GM18867 (cell line): ENCODE measurements around the gene SLC24A4.
"Not testable (repeated sequence)": the region's sequence is repeated elsewhere in the genome, so short reads cannot be mapped to it uniquely, and the experiment has no call there.

Experiments
- ATAC-seq: cut with Tn5 transposase; IDR thresholded peaks from one replicate; pipeline ENCODE4 v1.9.1; 2021; ENCODE audit warnings: mild to moderate bottlenecking, moderate library complexity; ENCODE audit not compliant: unreplicated experiment

Gene SLC24A4

DNA sequence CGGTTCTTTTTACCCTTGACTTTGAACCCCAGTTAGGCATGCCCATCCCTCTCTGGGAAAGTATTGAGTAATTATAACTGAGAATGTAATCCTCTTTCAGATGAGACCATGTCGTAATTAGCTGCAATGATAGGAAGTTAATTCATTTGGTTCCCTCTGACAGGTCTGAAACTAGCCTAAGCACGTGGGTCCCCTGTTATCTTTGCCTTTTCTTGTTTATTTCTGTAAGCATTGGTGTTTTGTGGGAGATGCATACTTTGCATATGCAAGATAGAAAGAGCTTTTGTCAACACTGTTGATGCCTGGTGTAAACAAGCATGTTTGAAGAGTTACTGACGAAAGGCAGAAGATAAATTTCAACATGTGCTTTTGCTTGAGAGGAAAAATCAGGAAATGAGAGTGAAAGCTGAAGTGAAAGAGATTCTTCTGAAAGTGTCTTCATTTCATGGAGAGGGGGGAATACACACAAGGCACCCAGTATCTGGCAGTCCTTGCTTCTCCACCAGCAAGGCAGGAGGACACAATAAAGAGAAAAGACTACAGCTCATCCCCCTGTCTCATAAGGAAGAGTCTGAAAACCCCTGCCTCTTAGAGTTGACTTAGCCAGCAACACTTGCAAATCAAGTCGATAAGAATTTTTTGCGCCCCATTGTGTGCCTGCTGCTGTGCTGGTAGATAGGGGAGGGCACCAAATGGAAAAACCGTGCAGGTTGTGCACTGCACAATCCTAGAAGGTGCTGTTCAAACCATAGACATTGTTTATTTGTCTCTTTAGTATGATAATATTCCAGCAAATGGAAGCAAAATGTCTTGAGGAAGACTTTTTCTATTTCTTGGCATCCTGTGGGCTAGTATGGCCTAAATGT is 77.8 kb downstream of the SLC24A4 start:
- ATAC-seq = peak; percentile 85

GRCh38 chr14:92401561-92401960 is 78.6 kb downstream of the SLC24A4 start:
- ATAC-seq = no peak

DNA sequence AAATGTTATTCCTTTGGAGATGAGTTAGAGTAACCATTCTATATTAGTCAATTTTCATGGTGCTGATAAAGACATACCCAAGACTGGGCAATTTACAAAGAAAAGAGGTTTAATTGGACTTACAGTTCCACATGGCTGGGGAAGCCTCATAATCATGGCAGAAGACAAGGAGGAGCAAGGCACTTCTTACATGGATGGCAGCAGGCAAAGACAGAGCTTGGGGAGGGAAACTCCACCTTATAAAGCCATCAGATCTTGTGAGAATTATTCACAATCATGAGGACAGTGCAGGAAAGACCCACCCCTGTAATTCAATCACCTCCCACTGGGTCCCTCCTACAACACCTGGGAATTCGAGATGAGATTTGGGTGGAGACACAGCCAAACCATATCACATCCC is 79.5 kb downstream of the SLC24A4 start:
- not testable (repeated sequence) for ATAC-seq

GRCh38 chr14:92404018-92404417 is 81.1 kb downstream of the SLC24A4 start:
- ATAC-seq = no peak

GRCh38 chr14:92404421-92404820 is 81.5 kb downstream of the SLC24A4 start:
- ATAC-seq = no peak

- ATAC-seq = no peak
Observed at GRCh38 chr14:92404938-92405337, 82.0 kb downstream of the SLC24A4 start.

DNA sequence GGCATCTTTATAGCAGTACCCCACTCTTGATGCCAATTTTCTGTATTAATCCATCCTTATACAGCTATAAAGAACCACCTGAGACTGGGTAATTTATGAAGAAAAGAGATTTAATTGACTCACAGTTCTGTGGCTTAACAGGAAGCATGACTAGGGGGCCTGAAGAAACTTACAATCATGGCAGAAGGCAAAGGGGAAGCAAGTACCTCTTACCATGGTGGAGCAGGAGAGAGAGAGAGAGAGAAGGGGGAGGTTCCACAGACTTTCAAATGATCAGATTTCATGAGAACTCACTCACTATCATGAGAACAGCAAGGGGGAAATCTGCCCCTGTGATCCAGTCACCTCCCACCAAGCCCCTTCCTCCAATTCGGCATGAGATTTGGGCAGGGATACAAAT is 84.4 kb downstream of the SLC24A4 start:
- ATAC-seq = no peak

GRCh38 chr14:92409043-92409442 is 86.1 kb downstream of the SLC24A4 start:
- no peak for ATAC-seq

DNA sequence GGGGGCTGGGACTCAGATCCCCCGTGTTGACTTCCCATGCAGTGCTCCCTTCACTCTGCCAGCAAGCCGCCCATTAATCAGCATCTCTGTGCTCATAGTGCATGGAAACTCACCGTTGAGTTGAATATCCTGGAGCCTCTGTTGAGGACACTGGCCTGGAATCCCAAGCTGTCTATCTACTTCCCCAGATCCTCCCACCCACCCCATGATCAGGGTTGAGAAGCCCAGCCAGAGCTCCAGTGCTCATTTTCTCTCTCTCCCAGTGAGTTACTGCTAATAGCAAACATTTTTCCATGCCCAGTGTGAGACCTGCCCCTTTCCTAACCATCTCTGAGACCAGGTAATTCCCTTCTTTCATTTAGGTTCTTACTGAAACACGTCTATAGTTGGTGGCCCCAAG is 88.2 kb downstream of the SLC24A4 start:
- no peak for ATAC-seq

GRCh38 chr14:92411941-92412340 is 89.0 kb downstream of the SLC24A4 start:
- ATAC-seq = no peak

- no peak for ATAC-seq
Observed at GRCh38 chr14:92412912-92413311, 89.9 kb downstream of the SLC24A4 start.

- ATAC-seq = no peak
Observed at GRCh38 chr14:92413379-92413778, 90.4 kb downstream of the SLC24A4 start.

DNA sequence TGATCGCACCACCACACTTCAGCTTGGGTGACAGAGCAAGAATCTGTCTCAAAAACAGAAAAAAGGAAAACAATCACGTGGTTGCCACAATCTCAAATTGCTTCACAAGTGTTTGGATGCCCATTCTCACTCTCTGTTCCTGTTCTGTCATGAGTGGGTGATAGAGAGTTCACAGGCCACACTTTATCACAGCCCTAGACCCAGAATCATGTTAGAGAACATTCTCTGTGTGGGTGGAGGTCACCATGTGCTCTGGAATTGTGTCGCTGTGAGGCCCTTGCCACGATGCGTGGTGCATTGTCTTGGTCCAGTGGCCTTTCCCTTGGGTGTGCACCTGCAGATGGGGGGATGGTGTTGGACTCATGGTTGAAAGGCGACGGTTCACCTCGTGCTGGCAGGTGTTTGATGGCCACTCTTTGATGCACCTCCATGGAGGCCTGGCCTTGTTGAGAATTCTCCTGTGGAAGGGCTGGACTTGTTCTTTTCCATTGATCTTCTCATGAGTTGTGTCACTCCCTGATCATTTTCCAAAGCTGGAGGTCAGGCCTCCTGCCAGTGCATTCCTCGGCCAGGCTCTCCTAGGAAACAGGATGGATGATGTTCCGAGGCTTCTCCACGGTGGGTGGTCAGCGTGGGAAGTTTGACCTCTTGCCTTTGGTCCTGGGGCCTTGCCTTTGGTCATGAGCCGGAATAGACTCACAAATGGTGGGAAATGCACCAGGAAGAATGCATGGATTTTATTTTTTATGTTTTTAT is 91.9 kb downstream of the SLC24A4 start:
- ATAC-seq = no peak

- ATAC-seq = no peak
Observed at GRCh38 chr14:92415969-92416368, 93.0 kb downstream of the SLC24A4 start.

DNA sequence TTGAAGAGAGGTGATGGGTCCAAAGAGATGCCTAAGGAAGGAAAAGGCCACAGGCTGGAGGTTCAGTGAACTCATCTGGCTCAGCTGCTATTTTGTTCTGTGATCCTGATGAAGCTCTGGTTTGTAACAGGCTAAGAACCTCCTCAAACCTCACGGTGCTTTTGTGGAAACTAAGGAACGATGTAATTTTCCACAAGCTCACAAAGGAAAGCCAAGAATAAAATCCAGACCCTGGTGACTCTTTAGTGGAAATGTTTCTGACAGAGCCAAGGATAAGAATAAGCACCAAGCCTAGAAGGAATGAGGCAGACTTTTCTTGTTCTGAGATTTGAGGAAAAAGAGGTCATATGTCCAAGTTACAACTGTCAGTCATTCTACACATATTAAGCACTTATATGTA is 93.6 kb downstream of the SLC24A4 start:
- no peak for ATAC-seq

DNA sequence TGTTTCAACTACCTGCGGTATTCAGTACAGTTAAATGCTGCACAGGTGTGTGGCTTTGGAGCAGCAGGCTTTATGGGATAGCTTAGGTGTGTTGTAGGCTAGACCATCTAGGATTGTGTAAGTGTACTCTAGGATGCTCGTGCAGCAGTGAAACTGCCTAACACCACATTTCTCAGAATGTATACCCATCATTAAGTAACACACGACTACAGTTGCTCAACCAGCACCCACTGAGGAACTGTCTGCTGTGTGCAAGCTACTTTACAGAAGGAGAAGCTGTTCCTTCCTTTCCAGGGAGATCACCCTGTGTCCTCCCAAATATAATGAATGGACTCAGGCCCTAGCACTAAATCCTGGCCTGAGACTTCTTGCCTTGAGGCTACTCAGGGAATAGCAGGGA is 94.8 kb downstream of the SLC24A4 start:
- no peak for ATAC-seq

DNA sequence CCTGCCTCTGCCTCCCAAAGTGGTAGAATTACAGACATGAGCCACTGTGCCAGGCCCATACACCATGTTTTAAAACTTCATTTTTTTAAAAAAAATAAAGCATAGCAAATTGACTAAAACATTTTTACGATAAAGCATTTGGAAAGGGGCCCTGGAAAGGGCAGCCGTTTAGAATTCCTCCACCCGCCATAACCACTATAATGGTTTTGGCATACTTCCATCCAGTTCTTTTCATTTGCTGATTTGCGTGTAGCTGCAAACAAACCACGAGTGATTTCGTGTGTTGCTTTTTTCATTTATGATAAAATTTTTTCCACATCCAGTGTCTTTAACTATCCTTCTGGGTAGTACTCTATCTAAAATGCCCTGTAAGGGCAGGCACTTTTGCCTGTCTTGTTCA is 98.8 kb downstream of the SLC24A4 start:
- no peak for ATAC-seq

DNA sequence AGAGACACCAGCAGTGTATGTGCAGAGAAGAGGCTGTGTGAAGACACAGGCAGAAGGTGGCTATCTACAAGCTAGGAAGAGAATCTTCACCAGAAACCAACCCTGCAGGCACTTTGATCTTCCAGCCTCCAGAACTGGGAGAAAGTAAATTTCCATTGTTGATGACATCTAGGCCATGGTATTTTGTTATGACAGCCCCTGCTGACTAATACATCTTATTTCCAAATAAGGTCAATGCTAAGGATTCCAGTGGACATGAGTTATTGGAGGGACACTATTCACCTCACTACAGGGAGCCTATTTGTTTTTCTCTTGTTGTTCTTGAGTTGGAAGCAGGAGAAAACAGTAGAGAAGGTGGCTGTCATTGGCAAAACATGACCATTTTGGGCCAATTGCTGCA is 102.1 kb downstream of the SLC24A4 start:
- ATAC-seq = no peak

- ATAC-seq = no peak
Observed at GRCh38 chr14:92426237-92426636, 103.3 kb downstream of the SLC24A4 start.

- no peak for ATAC-seq
Observed at GRCh38 chr14:92427096-92427495, 104.1 kb downstream of the SLC24A4 start.

- no peak for ATAC-seq
Observed at GRCh38 chr14:92430686-92431085, 107.7 kb downstream of the SLC24A4 start.

DNA sequence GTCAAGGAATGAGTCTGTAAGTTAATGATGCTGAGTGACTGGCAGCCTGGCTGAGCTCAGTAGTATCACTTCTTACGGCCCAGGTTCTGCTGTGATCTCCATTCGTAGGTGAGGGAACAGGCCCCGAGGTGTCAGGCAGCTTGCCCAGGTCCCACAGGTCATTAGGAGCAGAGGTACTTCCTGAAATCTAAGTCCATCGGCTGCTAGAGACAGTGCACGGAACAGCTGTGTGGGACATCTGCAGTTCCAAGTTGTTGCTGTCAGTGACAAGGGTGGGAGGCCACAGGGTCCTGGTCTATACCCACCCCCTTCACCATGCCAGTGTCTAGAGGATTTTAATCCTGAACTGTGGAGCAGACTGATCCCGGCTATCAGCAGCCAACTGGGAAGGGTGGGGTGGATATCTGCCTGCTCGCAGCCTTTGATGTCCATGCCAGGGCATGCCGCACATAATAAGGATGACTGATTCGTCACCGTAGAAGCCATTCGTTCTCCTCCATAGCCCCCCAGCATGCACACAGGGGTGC is 108.3 kb downstream of the SLC24A4 start:
- ATAC-seq = no peak
